ENCODE measurements around the gene TSPY8.
"Not testable (repeated sequence)": the region's sequence is repeated elsewhere in the genome, so short reads cannot be mapped to it uniquely, and the experiment has no call there.

Gene TSPY8, protein sequence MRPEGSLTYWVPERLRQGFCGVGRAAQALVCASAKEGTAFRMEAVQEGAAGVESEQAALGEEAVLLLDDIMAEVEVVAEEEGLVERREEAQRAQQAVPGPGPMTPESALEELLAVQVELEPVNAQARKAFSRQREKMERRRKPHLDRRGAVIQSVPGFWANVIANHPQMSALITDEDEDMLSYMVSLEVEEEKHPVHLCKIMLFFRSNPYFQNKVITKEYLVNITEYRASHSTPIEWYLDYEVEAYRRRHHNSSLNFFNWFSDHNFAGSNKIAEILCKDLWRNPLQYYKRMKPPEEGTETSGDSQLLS

DNA sequence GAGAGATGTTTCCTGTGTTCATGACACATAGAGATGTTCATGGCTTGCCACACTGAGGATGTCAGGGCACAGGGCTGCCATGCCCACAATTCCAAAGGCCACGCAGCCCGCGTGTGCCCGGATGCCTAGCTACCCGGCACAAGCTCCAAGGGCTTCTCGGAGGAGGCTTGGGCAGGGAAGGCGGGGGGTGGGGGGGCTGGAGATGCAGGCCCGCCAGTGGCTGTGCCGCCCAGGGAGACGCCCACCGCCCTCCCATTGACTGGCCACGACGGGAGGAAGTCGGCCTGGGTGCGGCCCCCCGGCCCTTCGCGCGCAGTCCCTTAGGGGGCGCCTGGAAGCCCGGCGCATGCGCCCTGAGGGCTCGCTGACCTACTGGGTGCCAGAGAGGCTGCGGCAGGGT, at the start of gene TSPY8:
TSPY8 (plus strand) TSS at position 301 of the 400 bp plus-strand sequence; CDS start at position 347, 46 bp downstream.
- not testable (repeated sequence) for DNase-seq

DNA sequence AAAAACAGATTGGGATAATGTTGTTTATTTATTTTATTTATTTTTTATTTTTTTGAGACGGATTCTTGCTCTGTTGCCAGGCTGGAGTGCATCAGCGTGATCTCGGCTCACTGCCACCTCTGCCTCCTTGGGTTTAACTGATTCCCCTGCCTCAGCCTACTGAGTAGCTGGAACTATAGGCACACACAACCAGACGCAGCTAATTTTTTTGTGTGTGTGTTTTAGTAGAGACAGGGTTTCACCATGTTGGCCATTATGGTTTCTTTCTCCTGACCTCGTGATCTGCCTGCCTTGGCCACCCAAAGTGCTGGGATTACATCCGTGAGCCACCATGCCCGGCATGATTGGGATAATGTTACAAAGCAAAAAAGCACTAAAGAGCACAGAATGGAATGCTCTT, 36.6 kb upstream of the TSPY8 start:
- no peak for DNase-seq

DNA sequence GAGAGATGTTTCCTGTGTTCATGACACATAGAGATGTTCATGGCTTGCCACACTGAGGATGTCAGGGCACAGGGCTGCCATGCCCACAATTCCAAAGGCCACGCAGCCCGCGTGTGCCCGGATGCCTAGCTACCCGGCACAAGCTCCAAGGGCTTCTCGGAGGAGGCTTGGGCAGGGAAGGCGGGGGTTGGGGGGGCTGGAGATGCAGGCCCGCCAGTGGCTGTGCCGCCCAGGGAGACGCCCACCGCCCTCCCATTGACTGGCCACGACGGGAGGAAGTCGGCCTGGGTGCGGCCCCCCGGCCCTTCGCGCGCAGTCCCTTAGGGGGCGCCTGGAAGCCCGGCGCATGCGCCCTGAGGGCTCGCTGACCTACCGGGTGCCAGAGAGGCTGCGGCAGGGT, 20.4 kb upstream of the TSPY8 start, which contains the start of gene TSPY4:
TSPY4 (plus strand) TSS at position 301 of the 400 bp plus-strand sequence; CDS start at position 347, 46 bp downstream.
- not testable (repeated sequence) for DNase-seq

DNA sequence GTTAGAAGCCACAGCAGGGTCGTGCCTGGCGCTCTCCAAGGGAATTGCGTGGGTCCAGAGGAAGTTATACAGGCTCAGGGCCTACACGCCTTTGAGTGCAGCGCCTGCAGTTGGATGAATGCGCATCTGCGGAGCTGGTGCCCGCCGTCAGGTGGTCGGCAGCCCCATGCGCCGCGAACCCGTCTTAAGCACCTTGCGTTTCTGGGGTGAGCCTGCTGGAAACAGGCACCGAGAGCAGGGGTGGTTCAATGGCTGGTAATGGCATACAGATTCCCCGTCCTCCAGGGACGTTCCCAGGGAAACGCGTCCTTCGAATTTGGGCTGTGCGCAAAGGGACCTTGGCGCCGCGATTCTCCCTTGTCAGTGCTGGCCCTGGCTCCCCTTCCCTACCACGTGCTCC, 38.9 kb downstream of the TSPY8 start:
- not testable (repeated sequence) for DNase-seq

DNA sequence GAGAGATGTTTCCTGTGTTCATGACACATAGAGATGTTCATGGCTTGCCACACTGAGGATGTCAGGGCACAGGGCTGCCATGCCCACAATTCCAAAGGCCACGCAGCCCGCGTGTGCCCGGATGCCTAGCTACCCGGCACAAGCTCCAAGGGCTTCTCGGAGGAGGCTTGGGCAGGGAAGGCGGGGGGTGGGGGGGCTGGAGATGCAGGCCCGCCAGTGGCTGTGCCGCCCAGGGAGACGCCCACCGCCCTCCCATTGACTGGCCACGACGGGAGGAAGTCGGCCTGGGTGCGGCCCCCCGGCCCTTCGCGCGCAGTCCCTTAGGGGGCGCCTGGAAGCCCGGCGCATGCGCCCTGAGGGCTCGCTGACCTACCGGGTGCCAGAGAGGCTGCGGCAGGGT, 40.5 kb downstream of the TSPY8 start, which contains the start of gene TSPY3:
TSPY3 (plus strand) TSS at position 301 of the 400 bp plus-strand sequence; CDS start at position 347, 46 bp downstream.
- not testable (repeated sequence) for DNase-seq
